Stimulated activated naive CD8-positive, alpha-beta T cell treated with anti-CD3 and anti-CD28 coated beads, Interleukin-15, Interleukin-2, amounts not matched to agents 100 ng/mL and 50 ng/mL, for 24 hours (primary cell): ENCODE results near the gene IL2RA.

Experiments used
- H3K27ac Mint-ChIP-seq: one replicate; pipeline ENCODE4 v1.8.0; 2021; ENCODE audit warnings: mild to moderate bottlenecking, mixed read lengths
- H3K27me3 Mint-ChIP-seq: one replicate; pipeline ENCODE4 v1.8.0; 2021; ENCODE audit warnings: mixed read lengths
- H3K36me3 Mint-ChIP-seq: one replicate; pipeline ENCODE4 v1.8.0; 2021; ENCODE audit warnings: low read depth, mixed read lengths
- H3K4me1 Mint-ChIP-seq: one replicate; pipeline ENCODE4 v1.8.0; 2021; ENCODE audit warnings: low read depth, mixed read lengths
- H3K4me3 Mint-ChIP-seq: one replicate; pipeline ENCODE4 v1.8.0; 2021; ENCODE audit warnings: mild to moderate bottlenecking, mixed read lengths
- H3K9me3 Mint-ChIP-seq: one replicate; pipeline ENCODE4 v1.8.0; 2021; ENCODE audit warnings: mixed read lengths

IL2RA gene

DNA sequence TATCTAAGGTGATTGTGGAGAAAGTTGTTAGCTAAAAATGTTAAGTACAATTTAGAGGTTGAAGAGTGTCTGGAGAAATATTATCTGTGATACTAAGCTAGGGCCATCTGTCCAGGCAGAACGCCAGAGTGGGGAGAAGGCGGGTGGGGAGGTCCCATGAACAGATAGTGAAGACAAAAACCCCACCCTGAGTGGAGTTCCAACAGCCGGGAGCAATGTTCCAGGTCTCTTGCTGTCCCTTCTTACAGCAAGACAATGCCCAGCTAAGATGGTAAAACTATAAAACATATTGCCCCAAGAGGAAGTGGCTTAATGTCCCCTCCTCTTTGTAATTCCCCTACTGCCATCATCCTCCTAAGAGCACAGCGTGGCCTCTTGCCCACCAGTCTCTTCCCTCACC is 74.4 kb downstream of the IL2RA start:
- Mint-ChIP-seq H3K36me3 (peaks cover 4% of the 10 kb centered on the region), H3K9me3 (peaks cover 15% of the 10 kb centered on the region), H3K27ac (peak overlapping the region; percentile 70), H3K4me1 (peaks cover 10% of the 10 kb centered on the region), H3K4me3 (no peak overlapping the region), H3K27me3 (peaks cover 5% of the 10 kb centered on the region)

DNA sequence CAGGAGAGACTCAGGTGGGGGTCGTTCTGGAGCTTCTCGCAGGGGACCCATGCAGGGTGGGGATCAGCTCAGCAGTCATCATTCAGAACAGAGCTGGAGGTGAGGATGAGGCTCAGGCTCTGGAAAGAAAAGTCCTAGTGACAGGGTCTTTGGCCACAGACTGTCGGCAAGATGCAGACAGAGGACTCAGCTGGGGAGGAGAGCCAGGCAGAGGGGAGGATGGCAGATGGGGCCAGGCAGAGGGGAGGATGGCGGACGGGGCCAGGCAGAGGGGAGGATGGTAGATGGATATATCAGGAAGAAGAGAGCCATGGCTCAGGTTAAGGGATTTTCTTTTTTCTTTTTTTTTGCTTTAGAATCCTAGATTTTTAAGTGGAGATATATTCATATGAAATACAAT is 77.1 kb downstream of the IL2RA start:
- no peaks in the 10 kb centered on the region for H3K36me3 Mint-ChIP-seq
- H3K27ac Mint-ChIP-seq: no peak overlapping the region
- H3K9me3 Mint-ChIP-seq: no peaks in the 10 kb centered on the region
- H3K27me3 Mint-ChIP-seq: no peaks in the 10 kb centered on the region
- no peak overlapping the region for H3K4me3 Mint-ChIP-seq
- peaks cover 10% of the 10 kb centered on the region for H3K4me1 Mint-ChIP-seq

DNA sequence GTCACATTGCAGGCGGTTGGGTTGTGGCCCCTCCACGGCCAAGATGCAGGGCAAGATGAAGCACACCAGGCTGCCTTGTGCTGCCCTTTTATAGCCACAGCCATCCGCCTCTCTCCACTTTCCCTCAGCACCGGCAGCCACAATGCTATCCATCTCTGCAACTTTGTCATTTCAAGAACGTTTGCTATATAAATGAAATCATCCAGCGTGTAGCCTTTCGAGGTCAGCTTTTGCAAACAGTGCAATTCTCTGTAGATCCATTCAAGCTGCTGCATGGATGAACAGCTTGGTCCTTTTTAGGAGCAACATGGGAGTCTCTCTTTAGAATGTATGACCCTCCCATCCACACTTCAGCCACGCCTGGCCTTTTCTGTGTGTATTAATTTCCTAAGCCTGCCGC is 78.4 kb downstream of the IL2RA start:
- H3K9me3 Mint-ChIP-seq: no peaks in the 10 kb centered on the region
- peaks cover 13% of the 10 kb centered on the region for H3K4me1 Mint-ChIP-seq
- H3K36me3 Mint-ChIP-seq: no peaks in the 10 kb centered on the region
- H3K27me3 Mint-ChIP-seq: no peaks in the 10 kb centered on the region
- no peak overlapping the region for H3K4me3 Mint-ChIP-seq
- no peak overlapping the region for H3K27ac Mint-ChIP-seq

DNA sequence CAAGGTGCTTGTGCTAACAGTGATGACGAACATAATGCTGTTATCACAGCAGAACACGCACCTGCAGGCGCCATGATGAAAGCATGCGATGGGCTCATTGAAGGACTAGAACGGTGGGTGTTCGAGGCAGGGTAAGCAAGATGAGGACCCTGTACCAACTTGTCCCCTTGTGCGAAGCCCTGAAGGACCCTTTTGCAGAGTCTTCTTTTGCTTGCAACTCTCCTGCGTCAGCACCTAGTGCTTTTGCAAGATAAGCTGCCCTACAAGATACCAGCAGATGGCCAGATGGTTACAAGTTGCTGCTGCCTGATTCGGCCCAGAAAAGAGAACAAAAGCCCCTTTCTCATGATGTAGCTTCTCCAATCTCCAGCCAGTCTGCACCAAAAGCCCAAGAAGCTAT is 80.6 kb downstream of the IL2RA start:
- Mint-ChIP-seq H3K9me3 (no peaks in the 10 kb centered on the region), H3K4me1 (peaks cover 6% of the 10 kb centered on the region), H3K27ac (no peak overlapping the region), H3K36me3 (no peaks in the 10 kb centered on the region), H3K27me3 (no peaks in the 10 kb centered on the region), H3K4me3 (no peak overlapping the region)

DNA sequence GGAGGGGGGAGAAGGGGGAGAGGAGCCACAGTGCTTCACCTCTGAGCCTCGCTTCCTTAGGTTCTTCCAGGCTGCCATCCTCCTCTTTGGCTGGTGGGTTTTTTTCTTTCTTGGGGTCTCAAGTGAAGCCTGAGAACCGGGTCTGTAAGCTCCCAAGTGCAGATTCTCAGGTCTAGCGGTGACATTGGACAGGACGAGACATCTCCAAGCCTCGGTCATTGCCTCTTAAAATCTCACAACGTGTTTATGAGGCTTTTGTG is 84.0 kb downstream of the IL2RA start:
- Mint-ChIP-seq H3K27me3 (no peaks in the 10 kb centered on the region), H3K9me3 (no peaks in the 10 kb centered on the region), H3K4me1 (peaks cover 33% of the 10 kb centered on the region), H3K4me3 (peak overlapping the region; percentile 97), H3K27ac (peak overlapping the region; percentile 87), H3K36me3 (peaks cover 10% of the 10 kb centered on the region)

DNA sequence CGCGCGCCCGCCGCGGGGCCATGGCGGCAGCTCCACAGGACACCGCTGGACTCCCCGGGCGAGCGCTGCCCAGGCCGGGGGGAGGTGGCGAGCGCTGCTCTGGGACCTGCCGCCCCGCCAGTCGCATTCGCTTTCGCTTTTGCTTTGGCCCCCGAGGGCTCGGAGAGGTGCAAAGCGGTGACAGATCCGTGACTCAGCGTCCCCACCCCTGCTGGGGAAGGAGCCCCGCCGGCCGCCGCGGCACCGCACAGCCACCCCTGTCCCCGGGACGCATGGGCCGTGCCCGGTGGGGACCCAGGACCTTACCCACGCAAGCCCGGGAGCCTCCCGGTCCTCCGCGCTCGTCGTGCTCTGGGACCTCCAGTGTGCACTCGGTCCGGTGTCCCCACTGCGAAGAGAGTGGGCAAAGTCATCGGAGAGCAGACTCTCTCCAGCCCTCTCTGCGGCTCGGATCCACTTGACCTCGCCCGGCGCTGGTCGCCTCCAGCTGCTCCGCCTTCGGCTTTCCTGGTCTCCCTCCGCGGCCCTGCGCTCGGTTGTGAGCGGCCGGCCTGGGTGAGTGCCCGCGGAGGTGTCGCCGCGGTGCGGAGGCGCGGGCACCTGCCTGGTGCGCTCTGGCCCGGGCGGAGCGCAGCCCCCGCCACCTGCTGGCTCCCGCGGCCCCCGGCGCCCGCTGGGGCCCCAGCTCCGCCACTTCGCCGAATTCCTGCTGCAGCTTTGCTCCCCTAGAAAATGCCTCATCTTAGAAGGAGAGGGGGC is 84.5 kb downstream of the IL2RA start, which contains the start of gene IL15RA:
IL15RA (minus strand) TSS at position 73 of the 759 bp plus-strand sequence; CDS start at position 22, 51 bp downstream.
- Mint-ChIP-seq H3K9me3 (no peaks in the 10 kb centered on the region), H3K4me1 (peaks cover 38% of the 10 kb centered on the region), H3K27ac (peak within 1 kb of the TSS; percentile 99), H3K36me3 (peaks cover 10% of the 10 kb centered on the region), H3K4me3 (peak within 1 kb of the TSS; percentile 97), H3K27me3 (no peaks in the 10 kb centered on the region)

DNA sequence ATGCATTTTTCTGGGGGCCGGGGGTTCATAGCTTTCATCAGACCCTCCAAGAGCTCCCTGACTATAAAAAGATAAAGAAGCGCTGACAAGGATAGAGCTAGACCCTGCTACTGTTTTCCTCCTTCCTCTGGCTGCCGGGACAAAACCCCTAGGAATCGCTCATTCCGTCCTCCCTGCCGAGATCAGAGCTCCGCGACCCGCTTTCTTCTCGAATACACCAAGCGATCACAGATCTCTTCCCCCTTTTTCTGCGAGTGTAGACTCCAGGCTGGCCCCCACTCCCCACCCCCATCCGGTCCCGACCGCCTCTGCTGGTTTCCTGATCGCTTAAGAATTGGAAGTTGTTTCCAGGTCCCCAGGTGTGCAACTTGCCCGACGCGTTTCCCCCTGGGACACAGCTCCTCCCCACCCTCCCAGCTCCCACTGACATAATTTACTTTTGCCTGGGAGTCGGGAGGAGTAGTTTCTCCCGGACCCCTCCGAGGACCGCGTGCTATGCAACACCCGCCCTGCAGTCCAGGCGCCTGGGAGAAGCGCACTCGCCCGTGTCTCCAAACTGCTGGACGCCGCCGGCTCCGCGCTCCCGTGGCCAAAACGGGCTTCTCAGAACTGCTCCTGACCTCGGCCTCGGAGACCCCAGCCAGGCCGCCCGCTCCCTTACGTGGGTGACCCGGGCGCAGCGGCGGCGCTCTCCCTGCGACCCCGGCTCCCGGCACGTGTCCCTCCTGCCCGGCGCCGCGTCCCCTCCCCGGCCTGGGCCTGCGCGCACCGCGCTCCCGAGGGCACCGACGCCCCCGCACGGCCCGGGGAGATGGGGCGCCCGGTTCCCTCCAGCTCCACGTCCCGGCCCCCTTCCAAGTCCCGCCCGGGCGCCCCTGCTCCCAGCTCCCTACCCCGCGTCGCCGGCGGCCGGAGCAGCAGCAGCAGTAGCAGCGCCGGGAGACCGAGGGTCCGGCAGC is 85.4 kb downstream of the IL2RA start:
- H3K36me3 Mint-ChIP-seq: peaks cover 10% of the 10 kb centered on the region
- peak overlapping the region; percentile 99 for H3K27ac Mint-ChIP-seq
- no peaks in the 10 kb centered on the region for H3K27me3 Mint-ChIP-seq
- H3K9me3 Mint-ChIP-seq: no peaks in the 10 kb centered on the region
- peaks cover 47% of the 10 kb centered on the region for H3K4me1 Mint-ChIP-seq
- H3K4me3 Mint-ChIP-seq: peak overlapping the region; percentile 97

DNA sequence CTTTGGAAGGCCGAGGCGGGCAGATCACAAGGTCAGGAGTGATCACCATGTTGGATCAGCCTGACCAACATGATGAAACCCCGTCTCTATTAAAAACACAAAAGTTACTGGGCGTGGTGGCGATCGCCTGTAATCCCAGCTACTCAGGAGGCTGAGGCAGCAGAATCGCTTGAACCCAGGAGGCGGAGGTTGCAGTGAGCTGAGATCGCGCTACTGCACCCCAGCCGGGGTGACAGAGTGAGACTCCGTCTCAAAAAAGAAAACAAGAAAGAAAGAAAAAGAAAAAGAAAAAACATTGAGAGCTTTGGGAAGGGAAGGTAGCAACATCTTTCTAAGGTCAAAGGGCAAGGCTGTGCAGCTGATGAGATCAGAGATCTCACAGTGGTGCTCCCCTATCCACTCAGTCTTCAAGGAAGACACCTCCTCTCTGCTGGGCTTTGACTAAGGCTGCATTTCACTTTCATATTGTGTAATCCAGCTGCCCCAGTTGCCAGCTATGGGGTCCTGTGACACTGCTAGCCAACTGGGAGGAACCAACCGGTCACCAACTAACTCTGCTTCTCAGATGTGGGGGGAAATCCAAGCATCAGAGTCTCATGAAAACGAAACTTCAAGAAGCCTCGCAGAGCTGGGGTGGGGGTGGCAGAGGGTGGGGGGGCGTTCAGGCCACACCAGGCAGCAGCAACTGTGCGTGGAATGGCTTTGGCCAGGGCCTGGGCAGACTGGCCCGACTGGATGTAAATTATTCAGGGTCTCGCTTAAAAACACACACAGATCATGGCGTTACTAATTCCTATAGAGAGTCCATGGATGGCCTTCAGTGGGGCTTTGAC is 86.3 kb downstream of the IL2RA start:
- Mint-ChIP-seq H3K27ac (peak overlapping the region; percentile 99), H3K27me3 (no peaks in the 10 kb centered on the region), H3K4me3 (peak overlapping the region; percentile 97), H3K36me3 (peaks cover 10% of the 10 kb centered on the region), H3K9me3 (no peaks in the 10 kb centered on the region), H3K4me1 (peaks cover 56% of the 10 kb centered on the region)

DNA sequence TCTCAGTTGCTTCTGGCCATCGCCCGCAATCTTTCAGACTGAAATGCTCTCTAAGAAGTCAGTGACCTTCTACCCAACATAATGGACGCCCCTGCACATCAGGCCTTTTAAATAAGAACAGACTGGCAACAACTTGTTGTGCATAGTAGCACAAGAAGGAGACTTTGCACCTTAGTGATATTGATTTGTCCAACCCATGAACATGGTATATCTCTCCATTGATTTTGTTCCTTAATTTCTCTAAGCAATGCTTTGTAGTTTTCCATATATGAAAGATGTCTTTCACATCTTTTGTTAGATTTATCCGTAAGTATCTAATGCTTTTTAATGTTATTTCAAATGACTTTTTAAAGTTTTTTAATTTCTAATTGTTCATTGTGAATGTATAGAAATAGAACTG is 89.1 kb downstream of the IL2RA start:
- Mint-ChIP-seq H3K4me1 (peaks cover 58% of the 10 kb centered on the region), H3K27ac (no peak overlapping the region), H3K9me3 (no peaks in the 10 kb centered on the region), H3K4me3 (no peak overlapping the region), H3K36me3 (peaks cover 25% of the 10 kb centered on the region), H3K27me3 (no peaks in the 10 kb centered on the region)

DNA sequence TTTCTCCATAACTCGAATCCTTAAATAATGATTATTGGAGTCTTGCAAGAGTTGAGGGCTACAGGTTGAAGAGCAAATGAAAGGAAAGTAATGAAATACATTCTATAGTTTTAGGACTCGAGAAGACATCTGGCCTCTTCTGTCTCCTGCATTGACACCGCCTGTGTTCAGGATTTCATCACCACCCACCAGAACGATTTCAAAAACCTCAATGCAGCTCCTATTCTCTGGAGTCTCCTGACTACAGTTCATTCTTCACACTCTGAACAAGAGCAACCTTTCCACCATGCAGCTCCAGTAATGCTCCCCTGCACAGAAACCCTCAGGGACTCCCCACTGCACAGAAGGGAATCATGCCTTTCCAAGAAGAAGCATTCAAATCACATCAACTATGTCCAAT is 90.3 kb downstream of the IL2RA start:
- Mint-ChIP-seq H3K27ac (peak overlapping the region; percentile 2), H3K27me3 (no peaks in the 10 kb centered on the region), H3K4me3 (no peak overlapping the region), H3K4me1 (peaks cover 58% of the 10 kb centered on the region), H3K36me3 (peaks cover 33% of the 10 kb centered on the region), H3K9me3 (no peaks in the 10 kb centered on the region)

DNA sequence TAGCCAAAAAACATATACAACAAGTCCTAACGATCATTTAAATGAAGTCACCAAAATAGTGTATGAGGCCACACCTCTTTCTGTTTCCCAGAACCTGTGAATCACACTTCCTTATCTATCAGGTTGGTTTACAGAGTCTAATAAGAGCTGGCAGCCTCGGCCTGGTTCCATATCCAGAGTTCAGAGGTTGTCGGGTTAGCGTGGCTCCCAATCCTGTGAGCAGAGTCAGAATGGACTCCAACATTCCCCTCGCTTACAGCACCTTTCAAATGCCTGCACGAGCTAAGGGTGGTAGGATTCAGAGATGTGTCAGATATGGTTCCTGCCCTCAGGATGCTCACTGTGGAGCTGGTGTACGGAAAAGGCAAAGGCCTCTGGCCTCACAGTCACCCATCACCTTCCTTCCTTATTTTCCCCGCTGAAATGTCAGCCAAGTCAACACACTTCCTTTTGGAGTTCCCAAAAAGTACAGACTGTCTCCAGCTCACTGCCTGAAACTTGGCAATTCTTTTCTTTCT is 90.8 kb downstream of the IL2RA start:
- H3K27me3 Mint-ChIP-seq: no peaks in the 10 kb centered on the region
- peak overlapping the region; percentile 14 for H3K27ac Mint-ChIP-seq
- H3K9me3 Mint-ChIP-seq: no peaks in the 10 kb centered on the region
- H3K4me1 Mint-ChIP-seq: peaks cover 58% of the 10 kb centered on the region
- peaks cover 33% of the 10 kb centered on the region for H3K36me3 Mint-ChIP-seq
- no peak overlapping the region for H3K4me3 Mint-ChIP-seq

DNA sequence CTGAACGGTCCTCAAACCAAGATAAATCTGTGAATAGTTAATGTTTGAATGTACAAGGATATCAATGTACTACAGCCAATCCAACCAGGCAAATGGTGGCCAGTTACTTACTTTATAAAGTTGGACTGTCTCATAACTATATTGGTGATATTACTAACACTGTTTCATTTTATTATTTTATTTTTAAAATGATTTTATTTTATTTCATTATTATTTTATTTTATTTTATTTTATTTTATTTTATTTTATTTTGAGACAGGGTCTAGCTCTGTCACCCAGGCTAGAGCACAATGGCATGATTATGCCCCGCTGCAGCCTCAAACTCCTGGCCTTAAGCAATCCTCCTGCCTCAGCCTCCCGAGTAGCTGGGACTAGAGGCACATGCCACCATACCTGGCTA is 91.6 kb downstream of the IL2RA start:
- Mint-ChIP-seq H3K27ac (no peak overlapping the region), H3K27me3 (no peaks in the 10 kb centered on the region), H3K4me3 (no peak overlapping the region), H3K36me3 (peaks cover 33% of the 10 kb centered on the region), H3K9me3 (no peaks in the 10 kb centered on the region), H3K4me1 (peaks cover 52% of the 10 kb centered on the region)

DNA sequence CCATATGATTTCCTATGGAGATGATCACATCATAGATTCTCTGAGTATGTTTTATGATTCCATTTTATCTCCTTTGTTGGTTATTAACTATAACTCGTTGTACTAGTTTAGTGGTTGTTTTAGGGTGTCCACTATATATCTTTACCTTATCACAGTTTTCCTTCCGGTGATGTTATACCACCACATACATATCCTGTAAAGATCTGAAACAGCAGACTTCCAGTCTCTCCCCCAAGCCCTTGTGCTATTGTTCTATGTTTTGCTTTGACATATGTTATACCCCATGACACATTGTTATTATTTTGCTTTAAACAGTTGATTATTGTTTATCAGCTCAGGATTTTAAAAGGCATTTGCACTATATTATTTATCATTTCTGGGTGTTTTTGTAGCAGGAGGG is 92.1 kb downstream of the IL2RA start:
- H3K4me1 Mint-ChIP-seq: peaks cover 48% of the 10 kb centered on the region
- H3K27ac Mint-ChIP-seq: no peak overlapping the region
- H3K4me3 Mint-ChIP-seq: no peak overlapping the region
- H3K27me3 Mint-ChIP-seq: no peaks in the 10 kb centered on the region
- H3K9me3 Mint-ChIP-seq: no peaks in the 10 kb centered on the region
- H3K36me3 Mint-ChIP-seq: peaks cover 35% of the 10 kb centered on the region

DNA sequence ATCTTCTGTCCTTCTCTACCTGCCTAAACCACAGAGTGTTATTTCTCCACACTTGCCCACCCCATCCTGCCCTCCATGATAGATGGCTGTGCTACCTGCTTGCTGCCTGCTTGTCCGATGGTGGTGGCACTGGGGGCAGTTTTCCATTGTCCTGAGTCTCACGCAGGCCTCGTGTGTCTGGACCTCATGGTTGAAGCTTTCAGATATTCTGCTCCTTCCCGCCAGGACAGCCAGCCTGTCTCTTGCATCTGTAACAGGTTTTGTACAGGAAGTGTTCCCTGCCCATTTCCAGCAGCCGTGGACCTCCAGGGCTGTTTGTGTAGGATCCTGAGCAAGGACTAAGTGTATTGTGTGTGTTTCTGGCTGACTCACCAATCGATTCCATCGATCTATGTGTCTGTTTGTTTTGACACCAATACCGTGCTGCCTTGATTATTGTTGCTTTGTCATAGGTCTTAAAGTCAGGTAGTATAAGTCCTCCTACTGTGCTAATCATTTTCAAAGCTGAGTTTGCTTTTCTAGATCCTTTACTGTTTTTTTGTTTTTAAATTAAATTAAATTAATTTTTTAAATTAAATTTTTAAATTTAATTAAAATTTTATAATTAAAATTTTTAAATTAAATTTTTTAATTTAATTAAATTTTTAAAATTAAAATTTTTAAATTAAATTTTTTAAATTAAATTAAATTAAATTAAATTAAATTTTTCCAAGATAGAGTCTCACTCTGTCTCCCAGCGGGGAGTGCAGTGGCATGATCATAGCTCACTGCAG is 93.3 kb downstream of the IL2RA start:
- H3K27ac Mint-ChIP-seq: no peak overlapping the region
- peaks cover 37% of the 10 kb centered on the region for H3K4me1 Mint-ChIP-seq
- no peaks in the 10 kb centered on the region for H3K27me3 Mint-ChIP-seq
- peaks cover 33% of the 10 kb centered on the region for H3K36me3 Mint-ChIP-seq
- no peaks in the 10 kb centered on the region for H3K9me3 Mint-ChIP-seq
- H3K4me3 Mint-ChIP-seq: no peak overlapping the region
